GM12873 (cell line): ENCODE results near the gene COL7A1.

Experiments
- CTCF ChIP-seq: IDR thresholded peaks from 2 replicates; pipeline ENCODE4 v1.5.1; 2012; ENCODE audit warnings: low read depth, mild to moderate bottlenecking, moderate library complexity, low read length, control low read depth; ENCODE audit not compliant: insufficient read depth; ENCODE audit errors: missing control alignments

COL7A1 gene

GRCh38 chr3:48628277-48629017 is 33.3 kb upstream of the COL7A1 start:
- TF ChIP-seq CTCF, result no peak

GRCh38 chr3:48625600-48625999 is 30.5 kb upstream of the COL7A1 start:
- no peak for TF ChIP-seq CTCF

- no peak for TF ChIP-seq CTCF
Observed at GRCh38 chr3:48624767-48625166, 29.6 kb upstream of the COL7A1 start.

- no peak for TF ChIP-seq CTCF
Observed at GRCh38 chr3:48623851-48624547, 28.9 kb upstream of the COL7A1 start.

GRCh38 chr3:48621461-48621869 is 26.3 kb upstream of the COL7A1 start, which contains the start of gene TMEM89:
Gene TMEM89 (minus strand): TSS chr3:48621769. CDS start chr3:48621756, 13 bp downstream.
- TF ChIP-seq CTCF, result no peak

GRCh38 chr3:48619541-48620524 is 24.7 kb upstream of the COL7A1 start:
- TF ChIP-seq CTCF, result no peak

- no peak for TF ChIP-seq CTCF
Observed at GRCh38 chr3:48617559-48617958, 22.4 kb upstream of the COL7A1 start.
